Measurements from ENCODE around the gene FBXO39. TPM values are rescaled to one million over a fixed set of nuclear protein-coding genes. Genes with fewer than 3 reads are reported as not detected.
"Not testable (repeated sequence)": the region's sequence is repeated elsewhere in the genome, so short reads cannot be mapped to it uniquely, and the experiment has no call there.

The FBXO39 gene
- total RNA-seq, 2 donors from 2014 or later: 2.5 to 3.6 TPM

GRCh38 chr17:6811510-6811909, 35.5 kb downstream of the FBXO39 start:
- Histone ChIP-seq H3K36me3 (no peaks in the 10 kb centered on the region), H3K27ac (no peak overlapping the region), H3K4me1 (replicated peaks) (no peaks in the 10 kb centered on the region), H3K4me3 (no peak overlapping the region), H3K27me3 (replicated peaks; ENCODE audit: insufficient read depth) (peaks cover 5% of the 10 kb centered on the region), H3K9me3 (no peaks in the 10 kb centered on the region)
- intact Hi-C loops (cut with DNase I): no loop called here
- TF ChIP-seq POLR2A (IDR thresholded peaks at IDR 0.05) (no peak), POLR2AphosphoS5 (IDR thresholded peaks at IDR 0.05) (no peak)
- TF ChIP-seq, protein P1, sequence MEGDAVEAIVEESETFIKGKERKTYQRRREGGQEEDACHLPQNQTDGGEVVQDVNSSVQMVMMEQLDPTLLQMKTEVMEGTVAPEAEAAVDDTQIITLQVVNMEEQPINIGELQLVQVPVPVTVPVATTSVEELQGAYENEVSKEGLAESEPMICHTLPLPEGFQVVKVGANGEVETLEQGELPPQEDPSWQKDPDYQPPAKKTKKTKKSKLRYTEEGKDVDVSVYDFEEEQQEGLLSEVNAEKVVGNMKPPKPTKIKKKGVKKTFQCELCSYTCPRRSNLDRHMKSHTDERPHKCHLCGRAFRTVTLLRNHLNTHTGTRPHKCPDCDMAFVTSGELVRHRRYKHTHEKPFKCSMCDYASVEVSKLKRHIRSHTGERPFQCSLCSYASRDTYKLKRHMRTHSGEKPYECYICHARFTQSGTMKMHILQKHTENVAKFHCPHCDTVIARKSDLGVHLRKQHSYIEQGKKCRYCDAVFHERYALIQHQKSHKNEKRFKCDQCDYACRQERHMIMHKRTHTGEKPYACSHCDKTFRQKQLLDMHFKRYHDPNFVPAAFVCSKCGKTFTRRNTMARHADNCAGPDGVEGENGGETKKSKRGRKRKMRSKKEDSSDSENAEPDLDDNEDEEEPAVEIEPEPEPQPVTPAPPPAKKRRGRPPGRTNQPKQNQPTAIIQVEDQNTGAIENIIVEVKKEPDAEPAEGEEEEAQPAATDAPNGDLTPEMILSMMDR (IDR thresholded peaks at IDR 0.05): no peak
- 86% methylated on average over 9 of the region's 9 CpGs for whole genome bisulfite sequencing
- DNase-seq (ENCODE audit: low spot score): no peak

- WGBS: 64% methylated on average over 9 of the region's 9 CpGs
- Histone ChIP-seq H3K9me3 (no peaks in the 10 kb centered on the region), H3K27me3 (replicated peaks; ENCODE audit: insufficient read depth) (peaks cover 5% of the 10 kb centered on the region), H3K4me3 (no peak overlapping the region), H3K27ac (no peak overlapping the region), H3K36me3 (no peaks in the 10 kb centered on the region), H3K4me1 (replicated peaks) (no peaks in the 10 kb centered on the region)
- TF ChIP-seq, protein P1 (IDR thresholded peaks at IDR 0.05): no peak
- TF ChIP-seq POLR2A (IDR thresholded peaks at IDR 0.05) (no peak), POLR2AphosphoS5 (IDR thresholded peaks at IDR 0.05) (no peak)
- no peak for DNase-seq (ENCODE audit: low spot score)
- intact Hi-C loops (cut with DNase I): no loop called here
Measured at GRCh38 chr17:6812295-6812694, 36.3 kb downstream of the FBXO39 start.

DNA sequence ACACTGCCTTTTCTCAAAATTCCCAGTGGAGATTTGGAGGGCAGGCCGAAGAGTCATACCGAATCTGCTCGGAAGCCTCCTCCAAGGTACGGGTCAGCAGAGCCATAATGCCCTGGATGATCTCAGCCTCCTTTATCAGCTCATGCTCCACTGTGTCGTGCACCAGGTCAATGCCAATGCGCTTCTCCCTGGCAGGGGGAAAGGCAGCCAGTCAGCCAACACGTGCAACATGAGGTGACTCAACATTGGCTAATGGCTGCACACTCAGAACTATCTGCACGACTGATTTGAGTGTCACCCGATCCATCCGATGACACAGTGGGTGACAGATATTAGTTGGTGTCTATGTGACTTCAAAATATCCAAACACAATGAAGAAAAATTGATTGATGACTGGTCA, 39.8 kb downstream of the FBXO39 start:
- intact Hi-C loops (cut with DNase I): no loop called here

GRCh38 chr17:6816368-6816767, 40.4 kb downstream of the FBXO39 start:
- H3K27me3 ChIP-seq (replicated peaks; ENCODE audit: insufficient read depth); H3K9me3 ChIP-seq; H3K36me3 ChIP-seq; H3K27ac ChIP-seq; H3K4me3 ChIP-seq; DNase-seq (ENCODE audit: low spot score); H3K4me1 ChIP-seq (replicated peaks); intact Hi-C loops (cut with DNase I): not testable (repeated sequence)
- WGBS: 69% methylated on average over 3 of the region's 3 CpGs

More for the DNA sequence above, 39.8 kb downstream of the FBXO39 start:
- Histone ChIP-seq H3K4me1 (replicated peaks) (no peaks in the 10 kb centered on the region), H3K36me3 (no peaks in the 10 kb centered on the region), H3K9me3 (no peaks in the 10 kb centered on the region), H3K27ac (no peak overlapping the region), H3K4me3 (no peak overlapping the region), H3K27me3 (replicated peaks; ENCODE audit: insufficient read depth) (peaks cover 2% of the 10 kb centered on the region)
- 87% methylated on average over 10 of the region's 10 CpGs for WGBS
- TF ChIP-seq POLR2AphosphoS5 (IDR thresholded peaks at IDR 0.05) (no peak), POLR2A (IDR thresholded peaks at IDR 0.05) (no peak)
- TF ChIP-seq, protein P1 (IDR thresholded peaks at IDR 0.05): no peak
- no peak for DNase-seq (ENCODE audit: low spot score)

DNA sequence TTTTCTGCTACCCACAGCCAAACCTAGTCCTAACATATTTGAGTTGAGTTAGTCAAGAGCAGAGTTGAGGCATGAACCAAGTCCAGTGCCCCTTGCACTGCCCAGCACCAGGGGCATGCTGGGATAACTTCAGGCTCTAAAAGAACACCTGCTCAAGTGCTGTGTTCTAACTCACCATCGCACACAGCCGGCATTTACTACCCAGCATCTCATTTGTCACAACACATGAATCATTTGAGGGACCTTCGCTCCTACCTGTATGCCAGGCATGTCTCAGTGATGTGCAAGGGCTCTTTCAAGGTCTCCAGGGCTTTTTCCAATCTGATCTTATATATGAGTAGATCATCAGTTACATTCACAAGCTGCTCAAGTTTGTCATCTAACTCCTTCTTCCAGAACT, 42.9 kb downstream of the FBXO39 start:
- no peaks in the 10 kb centered on the region for H3K9me3 ChIP-seq
- H3K4me3 ChIP-seq: no peak overlapping the region
- no peaks in the 10 kb centered on the region for H3K27me3 ChIP-seq (replicated peaks; ENCODE audit: insufficient read depth)
- H3K36me3 ChIP-seq: no peaks in the 10 kb centered on the region
- H3K27ac ChIP-seq: no peak overlapping the region
- TF ChIP-seq POLR2AphosphoS5 (IDR thresholded peaks at IDR 0.05): no peak
- TF ChIP-seq POLR2A (IDR thresholded peaks at IDR 0.05): no peak
- TF ChIP-seq, protein P1 (IDR thresholded peaks at IDR 0.05): no peak
- 85% methylated on average over 3 of the region's 3 CpGs for WGBS
- intact Hi-C loops (cut with DNase I): no loop called here
- no peak for DNase-seq (ENCODE audit: low spot score)
- H3K4me1 ChIP-seq (replicated peaks): no peaks in the 10 kb centered on the region

Data from prostate gland (tissue), 2 donors.